DMS 273 (cell line): Measurements from ENCODE around the gene PGAM2.
"Not testable (repeated sequence)": the region's sequence is repeated elsewhere in the genome, so short reads cannot be mapped to it uniquely, and the experiment has no call there.

Experiments used
- DNase-seq: peaks from one replicate; lab custom pipeline; 2025; ENCODE audit not compliant: unreplicated experiment; lab: John Stamatoyannopoulos, UW

PGAM2 gene

GRCh38 chr7:44033971-44034844 is 31.2 kb downstream of the PGAM2 start:
- DNase-seq = not testable (repeated sequence)

DNA sequence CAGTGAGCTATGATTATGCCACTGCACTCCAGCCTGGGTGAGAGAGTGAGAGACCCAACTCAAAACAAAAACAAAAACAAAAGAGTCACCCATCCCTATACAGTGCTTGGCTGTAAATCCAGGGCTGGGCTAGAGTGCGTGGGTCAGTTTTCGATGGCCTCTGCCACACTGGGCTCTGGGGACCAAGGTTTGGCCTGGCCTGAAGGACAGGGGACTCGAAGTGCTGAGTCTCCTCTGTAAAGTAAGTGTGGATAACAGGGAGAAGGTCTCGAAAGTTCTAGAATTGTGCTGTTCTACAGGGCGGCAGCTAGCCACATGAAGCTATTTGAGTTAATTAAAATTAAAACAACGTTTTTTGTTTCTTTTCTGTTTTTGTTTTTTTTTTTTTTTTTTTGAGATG is 33.3 kb downstream of the PGAM2 start:
- not testable (repeated sequence) for DNase-seq

DNA sequence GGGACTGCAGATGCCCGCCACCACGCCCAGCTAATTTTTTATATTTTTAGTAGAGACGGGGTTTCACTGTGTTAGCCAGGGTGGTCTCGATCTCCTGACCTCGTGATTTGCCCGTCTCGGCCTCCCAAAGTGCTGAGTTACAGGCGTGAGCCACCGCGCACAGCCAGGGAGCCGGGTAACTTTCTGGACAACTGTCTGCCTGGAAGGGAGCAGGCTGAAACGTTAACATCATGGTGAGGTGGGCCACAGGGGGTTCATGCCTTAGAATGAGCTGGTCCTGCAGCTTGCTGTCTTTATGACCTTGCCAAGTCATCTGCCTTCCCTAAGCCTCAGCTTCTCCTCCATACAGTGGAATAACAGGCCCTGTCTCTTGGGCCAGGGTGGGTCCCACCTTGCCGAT is 34.0 kb downstream of the PGAM2 start:
- not testable (repeated sequence) for DNase-seq

GRCh38 chr7:44030029-44030428 is 35.3 kb downstream of the PGAM2 start:
- DNase-seq = not testable (repeated sequence)

DNA sequence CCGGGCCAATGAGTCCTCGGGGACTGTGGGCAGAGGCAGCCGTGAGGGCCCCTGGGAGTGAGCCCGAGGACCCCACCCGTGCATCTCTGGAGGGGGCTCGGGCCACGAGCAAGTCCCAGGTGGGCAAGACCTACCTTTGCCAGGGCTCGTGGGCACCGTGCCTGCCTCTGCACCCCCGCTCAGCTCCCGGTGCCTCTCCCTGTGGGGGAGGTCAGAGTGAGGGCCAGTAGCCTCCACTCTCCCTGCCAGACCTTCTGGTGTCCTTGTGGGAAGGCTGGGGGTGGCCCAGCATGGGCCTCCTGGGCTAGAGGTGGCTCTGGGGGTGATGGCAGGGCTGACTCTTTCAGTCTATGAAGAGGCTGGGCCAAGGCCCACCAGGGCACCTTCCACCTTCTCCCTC is 35.9 kb downstream of the PGAM2 start:
- not testable (repeated sequence) for DNase-seq

- not testable (repeated sequence) for DNase-seq
Measured at GRCh38 chr7:44022796-44023467, 42.4 kb downstream of the PGAM2 start.

DNA sequence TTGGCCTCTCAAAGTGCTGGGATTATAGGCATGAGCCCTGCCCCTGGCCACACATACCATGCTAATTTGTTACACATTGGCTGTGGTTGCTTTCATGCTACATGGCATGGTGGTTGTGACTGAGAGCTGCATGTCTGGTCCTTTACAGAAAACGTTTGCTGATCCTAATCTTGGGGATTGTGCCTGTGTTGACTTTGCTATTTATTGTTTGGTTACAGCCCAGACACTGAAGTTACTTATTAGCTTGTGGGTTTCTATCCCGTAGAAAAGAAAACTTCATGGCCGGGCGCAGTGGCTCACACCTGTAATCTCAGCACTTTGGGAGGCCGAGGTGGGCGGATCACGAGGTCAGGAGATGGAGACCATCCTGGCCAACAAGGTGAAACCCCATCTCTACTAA is 43.3 kb downstream of the PGAM2 start:
- not testable (repeated sequence) for DNase-seq

GRCh38 chr7:44019825-44020224 is 45.5 kb downstream of the PGAM2 start:
- not testable (repeated sequence) for DNase-seq

GRCh38 chr7:44018857-44019807 is 46.2 kb downstream of the PGAM2 start:
- peak; percentile 100 for DNase-seq

GRCh38 chr7:44015090-44015489 is 50.3 kb downstream of the PGAM2 start:
- DNase-seq = not testable (repeated sequence)
